ENCODE results near the gene WNK1. TPM values are rescaled to one million over a fixed set of nuclear protein-coding genes. Genes with fewer than 3 reads are reported as not detected.

The WNK1 gene
- total and polyA plus RNA-seq, 11 donors, result 59.9 to 373 (median 290) TPM

DNA sequence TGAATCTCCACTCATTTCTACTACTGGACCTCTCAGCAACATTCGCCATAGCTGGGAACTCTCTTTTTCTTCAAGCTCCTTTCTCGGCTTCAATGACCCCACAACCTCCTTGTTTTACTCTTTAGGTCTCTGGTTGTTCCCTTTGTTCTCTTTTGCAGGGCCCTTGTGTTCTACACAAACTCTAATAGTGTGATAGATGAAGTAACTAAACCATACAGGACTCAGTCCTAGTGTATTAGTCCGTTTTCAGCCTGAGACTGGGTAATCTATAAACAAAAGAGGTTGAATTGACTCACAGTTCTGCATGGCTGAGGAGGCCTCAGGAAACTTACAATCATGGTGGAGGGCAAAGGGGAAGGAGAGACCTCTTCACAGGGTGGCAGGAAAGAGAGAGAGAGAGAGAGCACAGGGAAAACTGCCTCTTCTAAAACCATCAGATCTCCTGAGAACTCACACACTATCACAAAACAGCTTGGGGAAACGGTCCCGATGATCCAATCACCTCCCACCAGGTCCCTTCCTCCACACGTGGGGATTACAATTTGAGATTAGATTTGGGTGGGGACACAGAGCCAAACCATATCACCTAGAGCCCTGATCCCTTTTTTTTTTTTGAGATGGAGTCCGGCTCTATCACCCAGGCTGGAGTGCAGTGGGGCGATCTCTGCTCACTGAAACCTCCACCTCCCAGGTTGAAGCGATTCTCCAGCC is 32.0 kb upstream of the WNK1 start:
- Histone ChIP-seq H3K4me3 (no peak overlapping the region), H3K4me1 (peaks cover 0 to 24% (median 6%) of the 10 kb centered on the region in 12 donors), H3K36me3 (no peaks in the 10 kb centered on the region), H3K27me3 (no peaks in the 10 kb centered on the region), H3K9me3 (no peaks in the 10 kb centered on the region), H3K27ac (peak overlapping the region in 10 of 12 donors; percentile 70 to 97 (median 88))
- 79 to 83% (median 80%) methylated on average over 9 of the region's 9 CpGs for WGBS, 4 donors
- no peak for DNase-seq
- ATAC-seq, result no peak
- intact Hi-C loops (cut with DNase I), result no loop called here
- TF ChIP-seq, protein P1, sequence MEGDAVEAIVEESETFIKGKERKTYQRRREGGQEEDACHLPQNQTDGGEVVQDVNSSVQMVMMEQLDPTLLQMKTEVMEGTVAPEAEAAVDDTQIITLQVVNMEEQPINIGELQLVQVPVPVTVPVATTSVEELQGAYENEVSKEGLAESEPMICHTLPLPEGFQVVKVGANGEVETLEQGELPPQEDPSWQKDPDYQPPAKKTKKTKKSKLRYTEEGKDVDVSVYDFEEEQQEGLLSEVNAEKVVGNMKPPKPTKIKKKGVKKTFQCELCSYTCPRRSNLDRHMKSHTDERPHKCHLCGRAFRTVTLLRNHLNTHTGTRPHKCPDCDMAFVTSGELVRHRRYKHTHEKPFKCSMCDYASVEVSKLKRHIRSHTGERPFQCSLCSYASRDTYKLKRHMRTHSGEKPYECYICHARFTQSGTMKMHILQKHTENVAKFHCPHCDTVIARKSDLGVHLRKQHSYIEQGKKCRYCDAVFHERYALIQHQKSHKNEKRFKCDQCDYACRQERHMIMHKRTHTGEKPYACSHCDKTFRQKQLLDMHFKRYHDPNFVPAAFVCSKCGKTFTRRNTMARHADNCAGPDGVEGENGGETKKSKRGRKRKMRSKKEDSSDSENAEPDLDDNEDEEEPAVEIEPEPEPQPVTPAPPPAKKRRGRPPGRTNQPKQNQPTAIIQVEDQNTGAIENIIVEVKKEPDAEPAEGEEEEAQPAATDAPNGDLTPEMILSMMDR (IDR thresholded peaks at IDR 0.05), result no peak
- TF ChIP-seq POLR2A (IDR thresholded peaks at IDR 0.05), result no peak

DNA sequence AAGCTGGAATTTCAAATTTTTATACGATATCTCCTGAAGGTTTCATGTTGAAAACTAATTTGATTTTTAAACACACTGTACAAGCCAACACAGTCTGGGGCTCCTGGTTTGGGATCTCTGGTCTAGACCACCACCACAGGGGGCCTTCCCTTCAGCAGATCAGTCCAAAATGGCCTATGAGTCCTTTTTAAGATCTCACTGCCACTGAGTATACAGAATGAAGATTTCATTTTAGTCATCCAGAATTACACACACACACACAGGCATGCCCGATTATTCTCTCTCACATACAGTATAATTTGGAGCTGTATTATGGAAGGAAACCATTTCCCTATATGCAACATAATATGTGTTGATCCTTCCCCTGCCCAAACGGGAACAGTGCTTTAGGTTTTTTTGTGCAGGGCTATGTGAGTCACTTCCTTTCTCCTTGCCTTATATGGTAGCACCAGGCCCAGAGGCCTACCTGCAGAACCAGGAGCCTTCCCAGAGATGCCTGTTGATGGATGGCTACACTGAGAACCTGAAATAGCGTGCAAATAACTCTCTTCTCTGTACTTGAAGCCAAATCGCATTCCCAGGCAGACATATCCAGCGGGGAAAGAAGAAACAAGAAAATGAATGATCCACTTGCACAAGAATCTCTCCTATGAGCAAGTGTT is 28.1 kb upstream of the WNK1 start:
- ATAC-seq (peak in 3 of 4 donors; percentile 50 to 65 (median 56)), DNase-seq (no peak)
- 65 to 79% (median 69%) methylated on average over 6 of the region's 6 CpGs for WGBS, 4 donors
- no peaks in the 10 kb centered on the region for H3K27me3 ChIP-seq
- TF ChIP-seq POLR2A (IDR thresholded peaks at IDR 0.05), result no peak
- intact Hi-C loops (cut with DNase I), result no loop called here
- H3K36me3 ChIP-seq, result no peaks in the 10 kb centered on the region
- H3K4me1 ChIP-seq, result peaks cover 0 to 31% (median 0%) of the 10 kb centered on the region in 12 donors
- H3K9me3 ChIP-seq, result no peaks in the 10 kb centered on the region
- no peak overlapping the region for H3K4me3 ChIP-seq
- H3K27ac ChIP-seq, result peak overlapping the region in 2 of 12 donors; percentile 19 to 54

DNA sequence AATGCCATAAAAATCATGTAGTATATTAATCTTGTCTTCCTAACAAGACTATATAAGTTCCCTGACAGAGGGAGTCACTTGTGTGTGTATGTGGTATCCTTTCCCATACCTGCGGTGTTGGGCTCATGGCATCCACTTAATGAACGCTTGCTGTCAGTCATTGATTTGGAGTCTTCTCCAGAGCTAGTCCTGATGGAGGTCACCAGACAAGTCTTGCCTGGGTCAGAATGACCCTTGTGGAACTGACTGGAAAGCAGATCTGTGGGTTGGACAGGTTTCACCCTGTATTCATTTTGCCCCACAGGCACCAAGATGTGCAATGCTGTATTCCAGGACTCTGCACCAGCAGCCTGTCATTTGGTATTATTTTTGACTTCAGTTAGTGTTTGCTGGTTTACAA is 27.3 kb upstream of the WNK1 start:
- no peak overlapping the region for H3K4me3 ChIP-seq
- no peaks in the 10 kb centered on the region for H3K27me3 ChIP-seq
- DNase-seq (no peak), ATAC-seq (no peak)
- H3K27ac ChIP-seq, result peak overlapping the region in 1 of 12 donors; percentile 19
- intact Hi-C loops (cut with DNase I), result no loop called here
- H3K9me3 ChIP-seq, result no peaks in the 10 kb centered on the region
- peaks cover 0 to 27% (median 0%) of the 10 kb centered on the region in 12 donors for H3K4me1 ChIP-seq
- H3K36me3 ChIP-seq, result no peaks in the 10 kb centered on the region
- no peak for TF ChIP-seq POLR2A (IDR thresholded peaks at IDR 0.05)
- TF ChIP-seq, protein P1 (IDR thresholded peaks at IDR 0.05), result no peak
- WGBS, 4 donors, result 94 to 99% (median 97%) methylated on average over 2 of the region's 2 CpGs

DNA sequence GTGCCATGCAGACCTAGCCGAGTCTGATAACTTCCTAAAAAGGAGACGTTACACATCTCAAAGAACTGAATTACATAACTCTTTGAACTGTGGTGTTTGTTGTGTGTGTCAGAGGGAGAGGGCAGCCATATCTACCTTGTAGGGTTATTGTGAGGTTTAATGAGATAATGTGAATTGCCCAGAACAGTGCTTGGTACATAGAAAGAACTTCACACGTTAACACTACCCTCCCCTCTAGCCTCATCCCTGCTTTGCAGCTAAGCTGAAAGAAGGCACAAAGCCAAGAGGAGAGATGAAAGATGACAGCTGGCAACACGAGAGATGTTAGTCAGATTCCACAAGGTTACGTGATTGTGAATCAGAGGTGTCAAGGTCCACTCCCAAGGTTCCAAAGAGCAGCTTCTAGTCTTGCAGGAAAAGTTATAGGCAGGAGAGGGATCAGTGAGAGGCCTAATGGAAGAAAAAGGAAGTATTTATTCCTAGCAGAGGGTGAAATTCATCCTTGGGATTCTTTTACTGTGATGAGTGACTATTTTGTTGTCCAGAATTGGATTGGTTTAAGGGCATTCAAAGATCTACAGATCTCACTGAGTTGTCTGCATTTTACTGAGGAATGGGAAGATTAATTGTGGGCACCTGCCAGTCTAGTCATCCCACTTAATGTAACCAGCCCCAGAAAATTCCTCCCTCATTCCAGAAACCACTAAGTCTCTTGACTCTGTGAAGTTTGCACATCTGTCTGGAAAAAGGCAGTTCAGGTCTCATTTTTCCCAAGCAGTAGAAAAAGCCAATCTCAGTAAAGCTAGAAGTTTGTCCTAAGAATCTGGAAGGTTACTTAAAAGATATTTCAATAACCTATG is 25.9 kb upstream of the WNK1 start:
- 37 to 54% (median 45%) methylated on average over 5 of the region's 5 CpGs for WGBS, 4 donors
- peak overlapping the region in 3 of 12 donors; percentile 34 to 43 (median 35) for H3K27ac ChIP-seq
- TF ChIP-seq POLR2A (IDR thresholded peaks at IDR 0.05), result no peak
- TF ChIP-seq, protein P1 (IDR thresholded peaks at IDR 0.05), result no peak
- peak in 3 of 4 donors; percentile 24 to 81 (median 46) for ATAC-seq
- H3K4me1 ChIP-seq, result peaks cover 0 to 26% (median 0%) of the 10 kb centered on the region in 12 donors
- no peak overlapping the region for H3K4me3 ChIP-seq
- no peak for DNase-seq
- no peaks in the 10 kb centered on the region for H3K27me3 ChIP-seq
- no peaks in the 10 kb centered on the region for H3K36me3 ChIP-seq
- H3K9me3 ChIP-seq, result no peaks in the 10 kb centered on the region
- intact Hi-C loops (cut with DNase I), result no loop called here

All from heart left ventricle (tissue), 16 donors.